ENCODE measurements around the gene TNNI3K. TPM values are rescaled to one million over a fixed set of nuclear protein-coding genes. Genes with fewer than 3 reads are reported as not detected.

Gene TNNI3K
- total and polyA plus RNA-seq, 9 of the 15 experiments (the other 6 are each of a cell fraction or from before 2014, with no cell fraction given) = 0.21 to 0.53 (median 0.32) TPM; not detected in 5

DNA sequence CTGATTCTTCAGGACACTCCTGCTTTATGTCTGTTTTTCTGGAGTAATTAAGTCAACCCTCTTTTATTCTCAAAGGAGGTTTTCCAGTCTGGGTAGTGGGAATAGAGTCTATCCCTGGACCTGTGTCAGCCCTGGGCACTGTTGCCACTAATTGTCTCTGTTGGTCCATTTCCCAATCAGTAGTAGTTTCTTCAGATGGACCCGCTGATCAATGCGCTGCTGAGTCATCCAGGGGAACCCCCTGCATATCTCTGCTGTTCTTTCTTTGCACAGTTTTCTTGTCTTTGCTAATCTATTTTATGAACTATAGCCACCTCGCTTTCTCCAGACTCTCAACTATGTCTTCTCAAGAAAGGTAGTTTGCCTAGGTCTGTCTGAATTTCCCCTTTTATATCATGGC is 82.5 kb downstream of the TNNI3K start (continued):
- TF ChIP-seq, protein P1, sequence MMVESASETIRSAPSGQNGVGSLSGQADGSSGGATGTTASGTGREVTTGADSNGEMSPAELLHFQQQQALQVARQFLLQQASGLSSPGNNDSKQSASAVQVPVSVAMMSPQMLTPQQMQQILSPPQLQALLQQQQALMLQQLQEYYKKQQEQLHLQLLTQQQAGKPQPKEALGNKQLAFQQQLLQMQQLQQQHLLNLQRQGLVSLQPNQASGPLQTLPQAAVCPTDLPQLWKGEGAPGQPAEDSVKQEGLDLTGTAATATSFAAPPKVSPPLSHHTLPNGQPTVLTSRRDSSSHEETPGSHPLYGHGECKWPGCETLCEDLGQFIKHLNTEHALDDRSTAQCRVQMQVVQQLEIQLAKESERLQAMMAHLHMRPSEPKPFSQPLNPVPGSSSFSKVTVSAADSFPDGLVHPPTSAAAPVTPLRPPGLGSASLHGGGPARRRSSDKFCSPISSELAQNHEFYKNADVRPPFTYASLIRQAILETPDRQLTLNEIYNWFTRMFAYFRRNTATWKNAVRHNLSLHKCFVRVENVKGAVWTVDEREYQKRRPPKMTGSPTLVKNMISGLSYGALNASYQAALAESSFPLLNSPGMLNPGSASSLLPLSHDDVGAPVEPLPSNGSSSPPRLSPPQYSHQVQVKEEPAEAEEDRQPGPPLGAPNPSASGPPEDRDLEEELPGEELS (CRISPR knock-in tag; IDR thresholded peaks at IDR 0.05; ENCODE audit: borderline replicate concordance) = no peak
- TF ChIP-seq PURB (CRISPR knock-in tag; IDR thresholded peaks at IDR 0.05; ENCODE audit: low read depth) (no peak), GATAD2B (IDR thresholded peaks at IDR 0.05; ENCODE audit: borderline replicate concordance) (no peak), HDAC8 (tag; IDR thresholded peaks at IDR 0.05) (no peak)
- TF ChIP-seq, protein P2, sequence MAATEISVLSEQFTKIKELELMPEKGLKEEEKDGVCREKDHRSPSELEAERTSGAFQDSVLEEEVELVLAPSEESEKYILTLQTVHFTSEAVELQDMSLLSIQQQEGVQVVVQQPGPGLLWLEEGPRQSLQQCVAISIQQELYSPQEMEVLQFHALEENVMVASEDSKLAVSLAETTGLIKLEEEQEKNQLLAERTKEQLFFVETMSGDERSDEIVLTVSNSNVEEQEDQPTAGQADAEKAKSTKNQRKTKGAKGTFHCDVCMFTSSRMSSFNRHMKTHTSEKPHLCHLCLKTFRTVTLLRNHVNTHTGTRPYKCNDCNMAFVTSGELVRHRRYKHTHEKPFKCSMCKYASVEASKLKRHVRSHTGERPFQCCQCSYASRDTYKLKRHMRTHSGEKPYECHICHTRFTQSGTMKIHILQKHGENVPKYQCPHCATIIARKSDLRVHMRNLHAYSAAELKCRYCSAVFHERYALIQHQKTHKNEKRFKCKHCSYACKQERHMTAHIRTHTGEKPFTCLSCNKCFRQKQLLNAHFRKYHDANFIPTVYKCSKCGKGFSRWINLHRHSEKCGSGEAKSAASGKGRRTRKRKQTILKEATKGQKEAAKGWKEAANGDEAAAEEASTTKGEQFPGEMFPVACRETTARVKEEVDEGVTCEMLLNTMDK (IDR thresholded peaks at IDR 0.05; ENCODE audit: borderline replicate concordance, insufficient read depth, low read depth, low read length, poor library complexity, severe bottlenecking) = no peak
- TF ChIP-seq, protein P3, sequence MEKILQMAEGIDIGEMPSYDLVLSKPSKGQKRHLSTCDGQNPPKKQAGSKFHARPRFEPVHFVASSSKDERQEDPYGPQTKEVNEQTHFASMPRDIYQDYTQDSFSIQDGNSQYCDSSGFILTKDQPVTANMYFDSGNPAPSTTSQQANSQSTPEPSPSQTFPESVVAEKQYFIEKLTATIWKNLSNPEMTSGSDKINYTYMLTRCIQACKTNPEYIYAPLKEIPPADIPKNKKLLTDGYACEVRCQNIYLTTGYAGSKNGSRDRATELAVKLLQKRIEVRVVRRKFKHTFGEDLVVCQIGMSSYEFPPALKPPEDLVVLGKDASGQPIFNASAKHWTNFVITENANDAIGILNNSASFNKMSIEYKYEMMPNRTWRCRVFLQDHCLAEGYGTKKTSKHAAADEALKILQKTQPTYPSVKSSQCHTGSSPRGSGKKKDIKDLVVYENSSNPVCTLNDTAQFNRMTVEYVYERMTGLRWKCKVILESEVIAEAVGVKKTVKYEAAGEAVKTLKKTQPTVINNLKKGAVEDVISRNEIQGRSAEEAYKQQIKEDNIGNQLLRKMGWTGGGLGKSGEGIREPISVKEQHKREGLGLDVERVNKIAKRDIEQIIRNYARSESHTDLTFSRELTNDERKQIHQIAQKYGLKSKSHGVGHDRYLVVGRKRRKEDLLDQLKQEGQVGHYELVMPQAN (IDR thresholded peaks at IDR 0.05; ENCODE audit: borderline replicate concordance) = no peak

All from K562 (cell line).